Measurements from ENCODE around the gene ZNF384.

Gene ZNF384

GRCh38 chr12:6647083-6647604 lies 42.0 kb downstream of the ZNF384 start, which contains the start of gene ACRBP:
Gene ACRBP (minus strand): TSS chr12:6647432. CDS start chr12:6647366, 66 bp downstream.
- ChIA-PET POLR2A (no interaction called here), CTCF (interaction anchor here (0.6 to 0.7 kb wide), 2 partner anchors 18 to 21 kb away, joined by 3 to 4 read pairs; no protein-coding TSS in a partner anchor)
- no peak for DNase-seq (ENCODE audit: extremely low spot score)
- TF ChIP-seq LEF1 (IDR thresholded peaks at IDR 0.05; ENCODE audit: borderline replicate concordance) = no peak
- TF ChIP-seq PKNOX1 (IDR thresholded peaks at IDR 0.05) = no peak
- TF ChIP-seq FOXK2 (IDR thresholded peaks at IDR 0.05) = no peak
- TF ChIP-seq SUZ12 (IDR thresholded peaks at IDR 0.05) = no peak
- no peak for TF ChIP-seq ZNF384 (IDR thresholded peaks at IDR 0.05)
- TF ChIP-seq FOXA1 (IDR thresholded peaks at IDR 0.05) = no peak

- ChIA-PET CTCF (interaction anchor here (0.6 kb wide), 1 partner anchor 17 kb away, joined by 4 read pairs; no protein-coding TSS in a partner anchor), POLR2A (no interaction called here)
- no peak for DNase-seq (ENCODE audit: extremely low spot score)
- TF ChIP-seq L3MBTL2 (conservative IDR thresholded peaks at IDR 0.05) (no peak), ELF4 (IDR thresholded peaks at IDR 0.05) (no peak), PKNOX1 (IDR thresholded peaks at IDR 0.05) (no peak), HDGF (IDR thresholded peaks at IDR 0.05; ENCODE audit: borderline replicate concordance) (no peak), SUZ12 (IDR thresholded peaks at IDR 0.05) (no peak), ARNT (IDR thresholded peaks at IDR 0.05) (no peak)
Observed at GRCh38 chr12:6646276-6647082, 42.7 kb downstream of the ZNF384 start.

DNA sequence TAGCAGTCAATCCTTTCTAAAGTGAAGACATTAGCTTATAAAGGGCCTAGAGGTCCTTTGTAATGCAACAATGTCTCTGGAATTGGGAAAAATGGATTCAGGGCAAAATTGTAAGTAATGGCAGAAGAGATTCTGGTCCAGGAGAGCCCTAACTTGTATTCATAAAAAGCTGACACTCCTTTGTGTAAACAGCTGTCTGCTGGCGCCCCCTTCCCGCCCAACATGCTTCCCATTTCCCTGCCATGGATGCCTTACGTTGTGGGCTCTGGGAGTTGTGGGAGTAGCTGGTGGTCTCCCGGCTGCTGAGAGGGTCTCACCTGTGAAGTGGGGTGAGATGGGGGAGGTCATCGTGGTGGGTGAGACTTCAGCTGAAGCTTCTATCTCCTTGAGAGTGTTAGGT lies 44.3 kb downstream of the ZNF384 start:
- DNase-seq (ENCODE audit: extremely low spot score) = no peak
- POLR2A ChIA-PET = interaction anchor here (1.1 to 1.6 kb wide), 3 partner anchors 12 to 45 kb away, joined by 3 to 8 read pairs (median 4); partner anchors contain the start of gene ZNF384
- TF ChIP-seq FOXM1 (IDR thresholded peaks at IDR 0.05; ENCODE audit: borderline replicate concordance) (no peak), FOXK2 (IDR thresholded peaks at IDR 0.05) (no peak)
- CTCF ChIA-PET = interaction anchor here (1.1 to 1.5 kb wide), 4 partner anchors 26 to 81 kb away, joined by 3 to 6 read pairs (median 4); no protein-coding TSS in a partner anchor

DNA sequence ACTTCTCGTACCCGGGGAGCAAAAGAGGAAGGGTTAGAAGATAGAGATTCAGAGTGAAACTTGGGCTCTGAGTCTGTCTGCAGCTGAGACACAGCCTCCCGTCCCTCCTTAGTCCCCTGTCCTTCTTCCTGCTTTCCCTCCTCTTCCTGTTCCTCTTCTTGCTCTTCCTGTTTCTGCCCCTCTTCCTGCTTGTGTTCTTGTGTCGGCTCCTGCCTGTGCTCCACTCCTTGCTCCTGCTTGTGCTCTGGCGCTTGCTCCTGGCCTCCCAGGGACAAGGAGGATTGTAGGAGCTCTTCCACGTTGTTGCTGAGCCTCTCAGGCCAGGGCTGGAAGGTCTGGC lies 44.9 kb downstream of the ZNF384 start:
- DNase-seq (ENCODE audit: extremely low spot score) = no peak
- ChIA-PET POLR2A (interaction anchor here (1.1 to 1.6 kb wide), 3 partner anchors 13 to 45 kb away, joined by 3 to 8 read pairs (median 4); partner anchors contain the start of gene ZNF384), CTCF (interaction anchor here (1.1 to 1.5 kb wide), 4 partner anchors 26 to 80 kb away, joined by 3 to 6 read pairs (median 4); no protein-coding TSS in a partner anchor)
- TF ChIP-seq LEF1 (IDR thresholded peaks at IDR 0.05; ENCODE audit: borderline replicate concordance) = no peak
- no peak for TF ChIP-seq FOXA1 (IDR thresholded peaks at IDR 0.05)
- TF ChIP-seq SUZ12 (IDR thresholded peaks at IDR 0.05) = no peak
- no peak for TF ChIP-seq BHLHE40 (IDR thresholded peaks at IDR 0.05; ENCODE audit: borderline replicate concordance)

DNA sequence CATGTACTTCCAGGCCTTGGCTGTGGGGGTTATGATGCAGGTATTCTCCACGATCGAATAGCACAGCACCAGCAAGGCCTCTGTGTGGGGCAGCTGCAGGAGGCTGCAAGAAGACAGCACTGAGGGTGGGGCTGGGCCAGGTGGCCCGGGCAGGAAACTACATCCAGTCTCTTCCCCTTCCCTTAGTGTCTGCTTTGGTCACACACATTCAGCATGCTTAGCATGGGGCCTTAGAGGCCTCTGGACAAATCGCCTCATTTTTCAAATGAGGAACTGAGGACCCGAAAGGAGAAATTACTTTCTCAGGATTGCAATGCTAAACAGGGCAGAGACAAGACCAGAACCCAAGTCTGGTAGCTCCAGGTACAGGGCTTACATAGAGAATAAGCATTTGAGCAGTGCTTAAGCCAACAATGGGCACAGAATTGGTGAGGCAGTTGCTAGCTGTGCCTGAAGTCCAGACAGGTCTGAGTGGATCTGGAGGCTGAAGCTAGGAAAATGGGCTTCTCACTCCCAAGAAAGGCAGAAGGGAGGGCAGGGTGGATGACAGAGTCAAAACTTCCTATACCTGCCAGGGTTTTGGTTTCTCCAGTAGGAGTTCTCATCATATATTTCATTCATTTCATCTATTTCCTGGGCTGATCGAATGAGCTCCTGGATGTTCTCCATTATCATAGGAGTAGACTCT lies 45.5 kb downstream of the ZNF384 start:
- CTCF ChIA-PET = interaction anchor here (1.5 kb wide), 1 partner anchor 25 kb away, joined by 5 read pairs; no protein-coding TSS in a partner anchor
- DNase-seq (ENCODE audit: extremely low spot score) = no peak
- no peak for TF ChIP-seq LEF1 (IDR thresholded peaks at IDR 0.05; ENCODE audit: borderline replicate concordance)
- no peak for TF ChIP-seq SUZ12 (IDR thresholded peaks at IDR 0.05)
- TF ChIP-seq ZNF384 (IDR thresholded peaks at IDR 0.05) = no peak
- TF ChIP-seq ELF4 (IDR thresholded peaks at IDR 0.05) = no peak
- TF ChIP-seq NFRKB (IDR thresholded peaks at IDR 0.05) = no peak
- no peak for TF ChIP-seq BHLHE40 (IDR thresholded peaks at IDR 0.05; ENCODE audit: borderline replicate concordance)
- no peak for TF ChIP-seq HDGF (IDR thresholded peaks at IDR 0.05; ENCODE audit: borderline replicate concordance)
- no peak for TF ChIP-seq ARNT (IDR thresholded peaks at IDR 0.05)
- TF ChIP-seq TARDBP (IDR thresholded peaks at IDR 0.05) = no peak
- TF ChIP-seq FOXM1 (IDR thresholded peaks at IDR 0.05; ENCODE audit: borderline replicate concordance) = no peak
- no peak for TF ChIP-seq FOXA1 (IDR thresholded peaks at IDR 0.05)
- TF ChIP-seq PKNOX1 (IDR thresholded peaks at IDR 0.05) = no peak
- TF ChIP-seq CTBP1 (IDR thresholded peaks at IDR 0.05; ENCODE audit: borderline replicate concordance) = no peak
- TF ChIP-seq SP1 (IDR thresholded peaks at IDR 0.05) = no peak
- TF ChIP-seq FOXK2 (IDR thresholded peaks at IDR 0.05) = no peak
- TF ChIP-seq L3MBTL2 (conservative IDR thresholded peaks at IDR 0.05) = no peak
- POLR2A ChIA-PET = interaction anchor here (1.1 to 1.7 kb wide), 5 partner anchors 13 to 76 kb away, joined by 3 to 8 read pairs (median 4); partner anchors contain the start of genes NOP2 and ZNF384

DNA sequence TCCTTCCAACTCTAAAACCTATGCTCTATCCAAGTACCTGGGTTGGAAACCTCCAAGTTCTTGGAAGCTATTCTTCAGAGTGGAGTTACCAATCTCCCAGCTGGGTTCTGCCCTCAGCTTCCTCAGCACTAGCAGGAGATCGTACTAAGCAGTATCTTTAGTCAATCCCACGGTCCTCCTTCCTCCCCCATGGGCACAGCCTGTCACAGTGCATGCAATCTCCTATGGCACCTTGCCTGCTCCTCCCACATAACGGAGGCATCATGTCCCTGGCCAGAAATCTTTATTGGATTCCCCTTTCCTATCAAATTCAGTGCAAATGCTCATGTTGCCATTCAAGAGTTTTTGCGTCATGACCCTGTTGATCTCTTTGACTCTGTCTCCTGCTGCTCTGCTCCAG lies 48.0 kb downstream of the ZNF384 start:
- POLR2A ChIA-PET = interaction anchor here (0.8 kb wide), 1 partner anchor 13 kb away, joined by 4 read pairs; no protein-coding TSS in a partner anchor
- DNase-seq (ENCODE audit: extremely low spot score) = no peak
- CTCF ChIA-PET = no interaction called here
- TF ChIP-seq ARNT (IDR thresholded peaks at IDR 0.05) = no peak
- no peak for TF ChIP-seq NFRKB (IDR thresholded peaks at IDR 0.05)
- no peak for TF ChIP-seq ZNF384 (IDR thresholded peaks at IDR 0.05)
- no peak for TF ChIP-seq FOXA1 (IDR thresholded peaks at IDR 0.05)
- TF ChIP-seq BHLHE40 (IDR thresholded peaks at IDR 0.05; ENCODE audit: borderline replicate concordance) = no peak
- TF ChIP-seq HDGF (IDR thresholded peaks at IDR 0.05; ENCODE audit: borderline replicate concordance) = no peak
- no peak for TF ChIP-seq SUZ12 (IDR thresholded peaks at IDR 0.05)
